ENCODE data around the gene CDK18.

DNA sequence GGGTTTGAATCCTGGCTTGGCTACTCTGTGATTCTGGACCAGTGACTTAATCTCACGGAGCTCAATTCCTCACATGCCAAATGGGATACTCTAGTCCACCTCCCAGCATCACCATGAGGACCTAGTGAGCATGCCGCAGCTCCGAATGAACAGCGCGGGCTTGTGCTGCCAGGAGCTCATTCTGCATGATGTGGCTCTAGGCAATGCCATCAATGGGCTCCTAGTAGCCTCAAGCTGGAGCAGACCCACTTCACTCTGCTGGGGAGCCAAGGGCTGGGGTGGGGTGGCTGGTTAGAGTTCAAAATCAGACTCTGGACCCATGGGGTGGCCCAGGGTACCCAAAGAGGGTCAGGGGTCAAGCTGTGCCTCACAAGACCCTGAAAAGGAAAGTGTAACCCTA, 41.5 kb downstream of the CDK18 start:
- TF ChIP-seq EZH2 (IDR thresholded peaks at IDR 0.05; ENCODE audit: borderline replicate concordance, low read length), result no peak
- TF ChIP-seq, protein P1, sequence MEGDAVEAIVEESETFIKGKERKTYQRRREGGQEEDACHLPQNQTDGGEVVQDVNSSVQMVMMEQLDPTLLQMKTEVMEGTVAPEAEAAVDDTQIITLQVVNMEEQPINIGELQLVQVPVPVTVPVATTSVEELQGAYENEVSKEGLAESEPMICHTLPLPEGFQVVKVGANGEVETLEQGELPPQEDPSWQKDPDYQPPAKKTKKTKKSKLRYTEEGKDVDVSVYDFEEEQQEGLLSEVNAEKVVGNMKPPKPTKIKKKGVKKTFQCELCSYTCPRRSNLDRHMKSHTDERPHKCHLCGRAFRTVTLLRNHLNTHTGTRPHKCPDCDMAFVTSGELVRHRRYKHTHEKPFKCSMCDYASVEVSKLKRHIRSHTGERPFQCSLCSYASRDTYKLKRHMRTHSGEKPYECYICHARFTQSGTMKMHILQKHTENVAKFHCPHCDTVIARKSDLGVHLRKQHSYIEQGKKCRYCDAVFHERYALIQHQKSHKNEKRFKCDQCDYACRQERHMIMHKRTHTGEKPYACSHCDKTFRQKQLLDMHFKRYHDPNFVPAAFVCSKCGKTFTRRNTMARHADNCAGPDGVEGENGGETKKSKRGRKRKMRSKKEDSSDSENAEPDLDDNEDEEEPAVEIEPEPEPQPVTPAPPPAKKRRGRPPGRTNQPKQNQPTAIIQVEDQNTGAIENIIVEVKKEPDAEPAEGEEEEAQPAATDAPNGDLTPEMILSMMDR (conservative IDR thresholded peaks at IDR 0.05 in 1 of 2, IDR thresholded peaks at IDR 0.05 in 1 of 2; ENCODE audit: extremely low read depth in 1 of 2, insufficient read depth in 1 of 2, low read depth in 1 of 2, low read length in 2 of 2), result no peak

All from mammary epithelial cell (primary cell).